Neuronal stem cell (in vitro differentiated cells): ENCODE measurements around the gene MORC2.
A peak's percentile ranks its signal among the peaks of the same experiment; 100 is the strongest.

Experiments used
- DNase-seq: peaks from one replicate; pipeline ENCODE4 v3.0.0-alpha.2; 2013; ENCODE audit warnings: low spot score
- H2AFZ ChIP-seq: one replicate; pipeline ENCODE4 v1.6.1; 2013; ENCODE audit warnings: mild to moderate bottlenecking, low read length, inconsistent platforms
- H2AK5ac ChIP-seq: 2 replicates; pipeline ENCODE4 v1.6.1; 2013; ENCODE audit warnings: low read depth, mild to moderate bottlenecking, inconsistent platforms, low read length, moderate library complexity, mixed read lengths
- H2BK120ac ChIP-seq: 2 replicates; pipeline ENCODE4 v1.6.1; 2013; ENCODE audit warnings: low read depth, mild to moderate bottlenecking, inconsistent platforms, low read length, moderate library complexity, mixed read lengths
- H2BK12ac ChIP-seq: one replicate; pipeline ENCODE4 v1.6.1; 2013; ENCODE audit warnings: low read length, inconsistent platforms
- H2BK15ac ChIP-seq: 2 replicates; pipeline ENCODE4 v1.6.1; 2013; ENCODE audit warnings: mild to moderate bottlenecking, low read length, inconsistent platforms, mixed read lengths
- H2BK5ac ChIP-seq: one replicate; pipeline ENCODE4 v1.6.1; 2013; ENCODE audit warnings: inconsistent platforms, mild to moderate bottlenecking, low read length, moderate library complexity
- H3K14ac ChIP-seq: one replicate; pipeline ENCODE4 v1.6.1; 2013; ENCODE audit warnings: low read length, inconsistent platforms
- H3K18ac ChIP-seq: 2 replicates; pipeline ENCODE4 v1.6.1; 2013; ENCODE audit warnings: low read length, inconsistent platforms
- H3K23ac ChIP-seq: 2 replicates; pipeline ENCODE4 v1.6.1; 2013; ENCODE audit warnings: low read depth, mild to moderate bottlenecking, mixed read lengths, low read length, inconsistent platforms; ENCODE audit not compliant: poor library complexity
- H3K27ac ChIP-seq: replicated peaks from 3 replicates; pipeline ENCODE4 v1.5.1; 2013; ENCODE audit warnings: low read length, inconsistent platforms
- H3K27me3 ChIP-seq, 3 experiments: 2 replicates each; pipeline ENCODE4 v1.6.1; 2013; ENCODE audit warnings: low read length in 3 of 3, mild to moderate bottlenecking in 2 of 3, inconsistent platforms in 1 of 3, low read depth in 1 of 3, mixed read lengths in 1 of 3, moderate library complexity in 1 of 3; ENCODE audit not compliant: control insufficient read depth in 3 of 3, insufficient read depth in 3 of 3
- H3K36me3 ChIP-seq, 2 donors: replicated peaks in 1 of 2; 2 replicates each; pipeline ENCODE4 v1.6.1; 2013; ENCODE audit warnings: low read length in 2 of 2; ENCODE audit not compliant: control insufficient read depth in 2 of 2, insufficient read depth in 2 of 2
- H3K4ac ChIP-seq: 2 replicates; pipeline ENCODE4 v1.6.1; 2013; ENCODE audit warnings: inconsistent platforms, mild to moderate bottlenecking, low read length, moderate library complexity
- H3K4me1 ChIP-seq, 2 donors: 1 replicate in 1 of 2; 2 replicates in 1 of 2; pipeline ENCODE4 v1.6.1; 2013; ENCODE audit warnings: low read length in 2 of 2, low read depth in 1 of 2; ENCODE audit not compliant: control insufficient read depth in 2 of 2, insufficient read depth in 1 of 2
- H3K4me2 ChIP-seq: one replicate; pipeline ENCODE4 v1.6.1; 2013; ENCODE audit warnings: mild to moderate bottlenecking, low read length, inconsistent platforms; ENCODE audit not compliant: insufficient read depth, poor library complexity, severe bottlenecking
- H3K4me3 ChIP-seq, 2 donors: 2 replicates each; pipeline ENCODE4 v1.5.1; 2013; ENCODE audit warnings: low read length in 2 of 2, mild to moderate bottlenecking in 2 of 2, inconsistent platforms in 1 of 2, moderate library complexity in 1 of 2
- H3K79me1 ChIP-seq: one replicate; pipeline ENCODE4 v1.6.1; 2013; ENCODE audit warnings: low read depth, mild to moderate bottlenecking, inconsistent platforms, low read length, moderate library complexity
- H3K9ac ChIP-seq: one replicate; pipeline ENCODE4 v1.6.1; 2013; ENCODE audit warnings: mild to moderate bottlenecking, low read depth, low read length, inconsistent platforms; ENCODE audit not compliant: poor library complexity
- H3K9me3 ChIP-seq, 2 donors: replicated peaks in 1 of 2; 2 replicates each; pipeline versions ENCODE3 to v1.6.1; 2013; ENCODE audit warnings: low read length in 2 of 2, mild to moderate bottlenecking in 2 of 2, inconsistent platforms in 1 of 2, low read depth in 1 of 2, mixed read lengths in 1 of 2, moderate library complexity in 1 of 2; ENCODE audit not compliant: control insufficient read depth in 2 of 2, insufficient read depth in 1 of 2
- H4K8ac ChIP-seq: one replicate; pipeline ENCODE4 v1.6.1; 2013; ENCODE audit warnings: low read depth, mild to moderate bottlenecking, inconsistent platforms, low read length, moderate library complexity
- H4K91ac ChIP-seq: one replicate; pipeline ENCODE4 v1.6.1; 2013; ENCODE audit warnings: low read length, low read depth, mild to moderate bottlenecking, inconsistent platforms; ENCODE audit not compliant: poor library complexity
- WGBS, 2 donors: extraction: QIAGEN DNeasy Blood & Tissue Kit; methylation state at CpG; one replicate each; pipeline ENCODE4 v1.1.7; 2013; ENCODE audit warnings: missing lambda C conversion rate in 2 of 2, mixed read lengths in 1 of 2; ENCODE audit not compliant: insufficient read length in 2 of 2, insufficient replicate concordance in 1 of 2; ENCODE audit errors: extremely low coverage in 2 of 2; 5-methylcytosine and 5-hydroxymethylcytosine counted together

MORC2 gene

DNA sequence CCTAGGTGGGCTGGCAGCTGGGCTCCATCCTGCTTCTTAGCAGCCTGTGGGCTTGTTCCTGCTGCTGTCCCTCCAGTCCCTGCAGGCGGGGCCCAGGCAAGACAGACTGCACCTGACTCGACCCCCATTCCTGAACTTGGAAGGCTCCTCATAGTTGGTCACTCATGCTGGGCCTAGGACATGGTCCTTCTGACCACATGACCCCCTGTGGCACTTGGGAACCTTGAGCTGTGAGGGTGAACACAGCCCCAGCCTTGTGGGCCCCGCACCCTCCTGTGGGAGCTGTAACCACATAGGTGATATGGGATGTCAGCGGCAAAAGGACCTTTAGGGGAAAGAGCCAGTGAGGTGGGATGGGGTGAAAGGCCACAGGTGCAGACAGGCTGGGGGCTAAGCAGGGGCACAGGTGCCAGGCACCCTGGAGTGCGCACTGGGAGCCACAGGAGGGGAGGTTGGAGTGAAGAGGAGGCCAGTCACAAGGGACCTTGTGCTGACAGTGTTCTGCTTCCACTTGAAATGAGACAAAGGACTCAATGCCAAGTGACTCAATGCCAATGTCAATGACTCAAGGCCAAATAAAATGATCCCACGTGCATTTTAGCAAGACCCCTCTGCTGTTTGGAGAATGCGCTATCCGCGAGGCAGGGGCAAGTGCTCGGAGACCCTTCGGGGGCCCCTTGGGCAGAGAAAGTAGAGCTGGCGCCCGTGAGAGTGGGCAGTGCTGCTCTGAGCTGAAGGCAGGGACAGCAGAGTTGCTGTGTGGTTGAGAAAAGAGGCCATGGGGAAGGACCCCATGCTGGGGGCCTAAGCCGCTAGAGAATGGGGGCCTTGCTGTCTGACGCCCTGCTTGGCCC is 90.7 kb downstream of the MORC2 start:
- H3K27me3 ChIP-seq: peaks cover 0 to 20% (median 0%) of the 10 kb centered on the region in 3 experiments
- no CpG with 5 or more reads among the region's 15 CpGs for WGBS, 2 donors
- no peak overlapping the region for H2BK12ac ChIP-seq
- H3K14ac ChIP-seq: peak overlapping the region; percentile 31
- no peak overlapping the region for H2BK120ac ChIP-seq
- no peak overlapping the region for H3K4ac ChIP-seq
- peak overlapping the region; percentile 83 for H2AK5ac ChIP-seq
- no peak overlapping the region for H3K4me2 ChIP-seq
- H3K27ac ChIP-seq: no peak overlapping the region
- H3K4me1 ChIP-seq: peaks cover 0 to 19% of the 10 kb centered on the region in 2 donors
- H2BK15ac ChIP-seq: peak overlapping the region; percentile 10
- peak overlapping the region; percentile 15 for H2BK5ac ChIP-seq
- no peaks in the 10 kb centered on the region for H3K9me3 ChIP-seq
- H3K18ac ChIP-seq: peak overlapping the region; percentile 73
- no peaks in the 10 kb centered on the region for H3K36me3 ChIP-seq
- H4K8ac ChIP-seq: no peak overlapping the region
- no peak overlapping the region for H3K4me3 ChIP-seq
- peak overlapping the region; percentile 16 for H3K9ac ChIP-seq
- H3K23ac ChIP-seq: no peak overlapping the region
- peaks cover 3% of the 10 kb centered on the region for H3K79me1 ChIP-seq
- peak overlapping the region; percentile 7 for H4K91ac ChIP-seq
- no peak for DNase-seq
- H2AFZ ChIP-seq: no peak overlapping the region

- H3K4ac ChIP-seq: no peak overlapping the region
- H3K79me1 ChIP-seq: peaks cover 3% of the 10 kb centered on the region
- peak overlapping the region; percentile 10 for H2BK15ac ChIP-seq
- no peak overlapping the region for H3K4me2 ChIP-seq
- no peak overlapping the region for H3K14ac ChIP-seq
- H4K8ac ChIP-seq: no peak overlapping the region
- no peak overlapping the region for H2AK5ac ChIP-seq
- no peak overlapping the region for H3K27ac ChIP-seq
- no peak overlapping the region for H3K9ac ChIP-seq
- H2BK12ac ChIP-seq: no peak overlapping the region
- H3K4me3 ChIP-seq: no peak overlapping the region
- no peak overlapping the region for H3K18ac ChIP-seq
- H3K9me3 ChIP-seq: no peaks in the 10 kb centered on the region
- no peak overlapping the region for H3K23ac ChIP-seq
- no peak overlapping the region for H4K91ac ChIP-seq
- H3K36me3 ChIP-seq: no peaks in the 10 kb centered on the region
- no peak overlapping the region for H2BK120ac ChIP-seq
- H2AFZ ChIP-seq: no peak overlapping the region
- no CpG with 5 or more reads among the region's 9 CpGs for WGBS, 2 donors
- DNase-seq: no peak
- peaks cover 0 to 17% (median 0%) of the 10 kb centered on the region in 3 experiments for H3K27me3 ChIP-seq
- H3K4me1 ChIP-seq: peaks cover 0 to 16% of the 10 kb centered on the region in 2 donors
- H2BK5ac ChIP-seq: no peak overlapping the region
These were observed 91.5 kb downstream of the MORC2 start for GRCh38 chr22:30876915-30877553.

- Histone ChIP-seq H4K91ac (peak overlapping the region; percentile 90), H2BK120ac (no peak overlapping the region), H3K4ac (no peak overlapping the region), H4K8ac (peak overlapping the region; percentile 48), H3K27me3 (peaks cover 0 to 12% (median 0%) of the 10 kb centered on the region in 3 experiments), H3K14ac (peak overlapping the region; percentile 2), H3K79me1 (peaks cover 3% of the 10 kb centered on the region), H3K4me3 (no peak overlapping the region), H3K18ac (peak overlapping the region; percentile 35), H2BK15ac (no peak overlapping the region), H3K9ac (peak overlapping the region; percentile 34), H3K4me2 (no peak overlapping the region), H2BK5ac (peak overlapping the region; percentile 97), H2AK5ac (peak overlapping the region; percentile 21), H2BK12ac (no peak overlapping the region), H3K9me3 (no peaks in the 10 kb centered on the region), H3K36me3 (no peaks in the 10 kb centered on the region), H2AFZ (no peak overlapping the region), H3K23ac (no peak overlapping the region), H3K27ac (no peak overlapping the region), H3K4me1 (peaks cover 0 to 10% of the 10 kb centered on the region in 2 donors)
- no CpG with 5 or more reads among the region's 9 CpGs for WGBS, 2 donors
- DNase-seq: no peak
These were observed 92.3 kb downstream of the MORC2 start for GRCh38 chr22:30876221-30876751.
